Measurements from ENCODE around the gene SEL1L3.

DNA sequence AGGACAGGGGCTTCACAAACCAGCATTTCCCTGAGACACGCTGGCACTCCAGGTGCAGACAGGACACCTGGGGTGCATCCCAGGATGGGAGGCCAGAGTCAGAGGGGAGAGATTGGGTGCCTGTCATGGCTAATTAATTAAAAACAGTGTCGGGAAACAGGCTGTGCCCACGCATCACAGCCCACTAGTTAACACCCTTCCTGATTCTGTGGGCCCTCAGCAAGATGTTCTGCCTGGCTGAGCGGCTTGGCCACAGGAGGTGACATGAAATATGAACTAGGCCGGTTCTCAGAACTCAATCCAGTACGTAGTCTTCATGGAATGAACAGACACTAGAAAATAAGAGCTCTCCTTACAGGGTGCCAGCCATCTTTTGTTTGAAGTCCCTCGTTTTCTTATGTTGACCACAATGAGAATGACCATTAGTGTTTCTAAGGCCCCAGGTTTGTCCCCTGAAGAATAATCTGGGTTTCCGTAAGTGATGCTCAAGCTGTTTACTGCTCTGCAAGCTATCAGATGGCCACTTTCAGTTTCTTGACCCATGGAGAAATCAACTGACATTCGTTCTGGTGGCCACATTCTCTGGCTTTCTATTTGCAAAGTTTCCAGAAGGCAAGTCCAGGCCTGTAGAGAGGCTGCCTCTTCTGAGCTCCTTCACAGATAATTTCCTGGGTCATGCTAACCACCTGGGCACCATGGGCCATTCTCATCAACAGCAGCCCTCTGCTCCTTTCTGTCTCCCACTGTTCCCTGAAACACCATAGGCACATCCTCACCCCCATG lies 134.9 kb downstream of the SEL1L3 start:
- TF ChIP-seq, protein P1, sequence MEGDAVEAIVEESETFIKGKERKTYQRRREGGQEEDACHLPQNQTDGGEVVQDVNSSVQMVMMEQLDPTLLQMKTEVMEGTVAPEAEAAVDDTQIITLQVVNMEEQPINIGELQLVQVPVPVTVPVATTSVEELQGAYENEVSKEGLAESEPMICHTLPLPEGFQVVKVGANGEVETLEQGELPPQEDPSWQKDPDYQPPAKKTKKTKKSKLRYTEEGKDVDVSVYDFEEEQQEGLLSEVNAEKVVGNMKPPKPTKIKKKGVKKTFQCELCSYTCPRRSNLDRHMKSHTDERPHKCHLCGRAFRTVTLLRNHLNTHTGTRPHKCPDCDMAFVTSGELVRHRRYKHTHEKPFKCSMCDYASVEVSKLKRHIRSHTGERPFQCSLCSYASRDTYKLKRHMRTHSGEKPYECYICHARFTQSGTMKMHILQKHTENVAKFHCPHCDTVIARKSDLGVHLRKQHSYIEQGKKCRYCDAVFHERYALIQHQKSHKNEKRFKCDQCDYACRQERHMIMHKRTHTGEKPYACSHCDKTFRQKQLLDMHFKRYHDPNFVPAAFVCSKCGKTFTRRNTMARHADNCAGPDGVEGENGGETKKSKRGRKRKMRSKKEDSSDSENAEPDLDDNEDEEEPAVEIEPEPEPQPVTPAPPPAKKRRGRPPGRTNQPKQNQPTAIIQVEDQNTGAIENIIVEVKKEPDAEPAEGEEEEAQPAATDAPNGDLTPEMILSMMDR (conservative IDR thresholded peaks at IDR 0.05; ENCODE audit: low read depth, low read length): no peak
- TF ChIP-seq EZH2 (IDR thresholded peaks at IDR 0.05; ENCODE audit: low read length, unreplicated experiment): no peak

Measured in PC-3 (cell line).